GM18861 (cell line): Measurements from ENCODE around the gene KCNH2.
A peak's percentile ranks its signal among the peaks of the same experiment; 100 is the strongest.

Experiments
- ATAC-seq: cut with Tn5 transposase; IDR thresholded peaks from one replicate; pipeline ENCODE4 v1.9.1; 2021; ENCODE audit not compliant: unreplicated experiment

Gene KCNH2

GRCh38 chr7:150909200-150909995 is 68.7 kb downstream of the KCNH2 start:
- no peak for ATAC-seq

GRCh38 chr7:150908173-150908572 is 69.9 kb downstream of the KCNH2 start:
- ATAC-seq, result no peak

GRCh38 chr7:150904011-150904909 is 73.9 kb downstream of the KCNH2 start:
- no peak for ATAC-seq

GRCh38 chr7:150903606-150904005 is 74.5 kb downstream of the KCNH2 start:
- ATAC-seq, result no peak

- no peak for ATAC-seq
These were observed 75.8 kb downstream of the KCNH2 start for GRCh38 chr7:150902078-150903033.

- ATAC-seq, result no peak
These were observed 76.7 kb downstream of the KCNH2 start for GRCh38 chr7:150901160-150902035.

GRCh38 chr7:150900675-150901074 is 77.4 kb downstream of the KCNH2 start:
- ATAC-seq, result no peak

- peak; percentile 53 for ATAC-seq
These were observed 79.6 kb downstream of the KCNH2 start for GRCh38 chr7:150898475-150899011.

GRCh38 chr7:150897502-150898474 is 80.3 kb downstream of the KCNH2 start:
- peak; percentile 54 for ATAC-seq

GRCh38 chr7:150896562-150897209 is 81.4 kb downstream of the KCNH2 start:
- ATAC-seq, result no peak

- ATAC-seq, result no peak
These were observed 82.3 kb downstream of the KCNH2 start for GRCh38 chr7:150895809-150896208.
